HG03196 (cell line): ENCODE results near the gene TBX2.

ENCODE experiments used
- ATAC-seq: cut with Tn5 transposase; IDR thresholded peaks from one replicate; pipeline ENCODE4 v1.9.1; 2021; ENCODE audit not compliant: unreplicated experiment

Gene TBX2

GRCh38 chr17:61451538-61452300 is 52.1 kb downstream of the TBX2 start:
- no peak for ATAC-seq

- ATAC-seq, result no peak
These were observed 53.0 kb downstream of the TBX2 start, which contains the start of gene TBX4 for GRCh38 chr17:61452301-61453290. Gene TBX4 (plus strand): TSS chr17:61452422. CDS start chr17:61456491, 4,069 bp downstream.

- no peak for ATAC-seq
These were observed 54.1 kb downstream of the TBX2 start for GRCh38 chr17:61453566-61454380.

- no peak for ATAC-seq
These were observed 55.0 kb downstream of the TBX2 start for GRCh38 chr17:61454381-61455323.

- ATAC-seq, result no peak
These were observed 55.8 kb downstream of the TBX2 start for GRCh38 chr17:61455324-61456060.

GRCh38 chr17:61456061-61456681 is 56.5 kb downstream of the TBX2 start:
- ATAC-seq, result no peak

GRCh38 chr17:61456688-61457225 is 57.1 kb downstream of the TBX2 start:
- no peak for ATAC-seq

GRCh38 chr17:61457226-61457983 is 57.8 kb downstream of the TBX2 start:
- no peak for ATAC-seq

GRCh38 chr17:61458000-61458399 is 58.4 kb downstream of the TBX2 start:
- no peak for ATAC-seq

- no peak for ATAC-seq
These were observed 58.9 kb downstream of the TBX2 start for GRCh38 chr17:61458421-61459141.
